Activated naive CD4-positive, alpha-beta T cell treated with anti-CD3 and anti-CD28 coated beads for 36 hours (primary cell): ENCODE measurements around the gene APOA1. TPM values are rescaled to one million over a fixed set of nuclear protein-coding genes. Genes with fewer than 3 reads are reported as not detected.

ENCODE experiments used
- CTCF ChIA-PET: fragments of 350-600 bp; sonication (Branson Sonifier 250); formaldehyde crosslinking; loops from one replicate; lab custom pipeline; 2021; ENCODE audit warnings: antibody characterized with exemption; lab: Charles Lee
- DNase-seq: peaks from one replicate; pipeline ENCODE4 v3.0.0-alpha.2; 2020
- H3K27ac Mint-ChIP-seq: one replicate; pipeline ENCODE4 v1.8.0; 2021; ENCODE audit warnings: mild to moderate bottlenecking, mixed read lengths
- H3K27me3 Mint-ChIP-seq: one replicate; pipeline ENCODE4 v1.8.0; 2021; ENCODE audit warnings: low read depth, mixed read lengths
- H3K36me3 Mint-ChIP-seq: one replicate; pipeline ENCODE4 v1.8.0; 2021; ENCODE audit warnings: low read depth, mixed read lengths
- H3K4me1 Mint-ChIP-seq: one replicate; pipeline ENCODE4 v1.8.0; 2021; ENCODE audit warnings: low read depth, mixed read lengths
- H3K4me3 Mint-ChIP-seq: one replicate; pipeline ENCODE4 v1.8.0; 2021; ENCODE audit warnings: mild to moderate bottlenecking, moderate library complexity, mixed read lengths
- H3K9me3 Mint-ChIP-seq: one replicate; pipeline ENCODE4 v1.8.0; 2021; ENCODE audit warnings: mixed read lengths
- intact Hi-C: fragments of 100-400 bp; cut with micrococcal nuclease; formaldehyde crosslinking; loops from one replicate; pipeline ENCODE4 v1.15.1; 2023
- total RNA-seq, 2 experiments: library from RNA; stranded (reverse); gene quantifications; one replicate each; pipeline ENCODE4 v1.2.3, GENCODE V29; 2021

Gene APOA1
- total RNA-seq, 2 experiments from 2014 or later: not detected

GRCh38 chr11:116831790-116832349, 5.6 kb downstream of the APOA1 start:
- CTCF ChIA-PET: interaction anchor here (6.7 kb wide), 1 partner anchor 41 kb away, joined by 134 read pairs; the partner anchor contains the start of genes APOA5 and ZPR1
- Mint-ChIP-seq H3K9me3 (no peaks in the 10 kb centered on the region), H3K4me1 (peaks cover 8% of the 10 kb centered on the region), H3K27ac (no peak overlapping the region), H3K36me3 (no peaks in the 10 kb centered on the region), H3K4me3 (no peak overlapping the region), H3K27me3 (peaks cover 4% of the 10 kb centered on the region)
- intact Hi-C loops: no loop called here
- DNase-seq: no peak

GRCh38 chr11:116830184-116830912, 7.1 kb downstream of the APOA1 start:
- Mint-ChIP-seq H3K4me1 (peaks cover 4% of the 10 kb centered on the region), H3K27me3 (peaks cover 4% of the 10 kb centered on the region), H3K4me3 (no peak overlapping the region), H3K9me3 (no peaks in the 10 kb centered on the region), H3K36me3 (no peaks in the 10 kb centered on the region), H3K27ac (no peak overlapping the region)
- no peak for DNase-seq
- intact Hi-C loops: no loop called here
- CTCF ChIA-PET: interaction anchor here (0.6 kb wide), 1 partner anchor 17 kb away, joined by 3 read pairs; no protein-coding TSS in a partner anchor

GRCh38 chr11:116829525-116830183, 7.8 kb downstream of the APOA1 start, which contains the start of gene APOC3:
Gene APOC3, plus strand, starts transcription at chr11:116829907. Its CDS starts 676 bp downstream, at chr11:116830583.
- no peaks in the 10 kb centered on the region for H3K36me3 Mint-ChIP-seq
- H3K4me3 Mint-ChIP-seq: no peak within 1 kb of the TSS
- CTCF ChIA-PET: interaction anchor here (0.6 kb wide), 1 partner anchor 17 kb away, joined by 3 read pairs; no protein-coding TSS in a partner anchor
- H3K9me3 Mint-ChIP-seq: no peaks in the 10 kb centered on the region
- H3K27me3 Mint-ChIP-seq: peaks cover under 1% of the 10 kb centered on the region
- H3K4me1 Mint-ChIP-seq: peaks cover under 1% of the 10 kb centered on the region
- no peak for DNase-seq
- no peak within 1 kb of the TSS for H3K27ac Mint-ChIP-seq
- intact Hi-C loops: no loop called here

- DNase-seq: no peak
- CTCF ChIA-PET: interaction anchor here (0.6 kb wide), 1 partner anchor 231 kb away, joined by 3 read pairs; no protein-coding TSS in a partner anchor
- H3K9me3 Mint-ChIP-seq: no peaks in the 10 kb centered on the region
- no peak overlapping the region for H3K4me3 Mint-ChIP-seq
- H3K4me1 Mint-ChIP-seq: no peaks in the 10 kb centered on the region
- intact Hi-C loops: no loop called here
- H3K27me3 Mint-ChIP-seq: no peaks in the 10 kb centered on the region
- no peaks in the 10 kb centered on the region for H3K36me3 Mint-ChIP-seq
- no peak overlapping the region for H3K27ac Mint-ChIP-seq
These were observed 8.5 kb downstream of the APOA1 start for GRCh38 chr11:116828632-116829524.

- CTCF ChIA-PET: interaction anchor here (1.2 kb wide), 1 partner anchor 36 kb away, joined by 3 read pairs; the partner anchor contains the start of gene APOA5
- no peak for DNase-seq
- intact Hi-C loops: no loop called here
These were observed 10.0 kb downstream of the APOA1 start for GRCh38 chr11:116827461-116827860.

GRCh38 chr11:116826751-116827431, 10.5 kb downstream of the APOA1 start:
- no peaks in the 10 kb centered on the region for H3K36me3 Mint-ChIP-seq
- CTCF ChIA-PET: interaction anchor here (0.5 to 1.2 kb wide), 2 partner anchors 36 to 279 kb away, joined by 3 read pairs; partner anchors contain the start of gene APOA5
- no peak overlapping the region for H3K27ac Mint-ChIP-seq
- H3K4me3 Mint-ChIP-seq: no peak overlapping the region
- DNase-seq: no peak
- intact Hi-C loops: no loop called here
- H3K4me1 Mint-ChIP-seq: no peaks in the 10 kb centered on the region
- no peaks in the 10 kb centered on the region for H3K27me3 Mint-ChIP-seq
- H3K9me3 Mint-ChIP-seq: no peaks in the 10 kb centered on the region

More at GRCh38 chr11:116827461-116827860, 10.0 kb downstream of the APOA1 start:
- Mint-ChIP-seq H3K27me3 (no peaks in the 10 kb centered on the region), H3K4me3 (no peak overlapping the region), H3K36me3 (no peaks in the 10 kb centered on the region), H3K27ac (no peak overlapping the region), H3K4me1 (no peaks in the 10 kb centered on the region), H3K9me3 (no peaks in the 10 kb centered on the region)

- H3K9me3 Mint-ChIP-seq: no peaks in the 10 kb centered on the region
- no peak overlapping the region for H3K4me3 Mint-ChIP-seq
- no peak for DNase-seq
- no peaks in the 10 kb centered on the region for H3K36me3 Mint-ChIP-seq
- no peaks in the 10 kb centered on the region for H3K27me3 Mint-ChIP-seq
- H3K27ac Mint-ChIP-seq: no peak overlapping the region
- CTCF ChIA-PET: interaction anchor here (0.5 to 1.2 kb wide), 3 partner anchors 13 to 280 kb away, joined by 3 read pairs; partner anchors contain the start of gene APOA5
- intact Hi-C loops: no loop called here
- H3K4me1 Mint-ChIP-seq: no peaks in the 10 kb centered on the region
These were observed 11.3 kb downstream of the APOA1 start for GRCh38 chr11:116825854-116826750.

GRCh38 chr11:116825434-116825833, 12.0 kb downstream of the APOA1 start:
- Mint-ChIP-seq H3K27ac (no peak overlapping the region), H3K4me3 (no peak overlapping the region), H3K9me3 (no peaks in the 10 kb centered on the region), H3K4me1 (no peaks in the 10 kb centered on the region), H3K36me3 (no peaks in the 10 kb centered on the region), H3K27me3 (no peaks in the 10 kb centered on the region)
- intact Hi-C loops: no loop called here
- CTCF ChIA-PET: interaction anchor here (0.5 to 1.4 kb wide), 2 partner anchors 10 to 12 kb away, joined by 3 to 4 read pairs; no protein-coding TSS in a partner anchor
- DNase-seq: no peak

- Mint-ChIP-seq H3K27ac (no peak within 1 kb of the TSS), H3K36me3 (no peaks in the 10 kb centered on the region), H3K9me3 (no peaks in the 10 kb centered on the region), H3K27me3 (no peaks in the 10 kb centered on the region), H3K4me1 (no peaks in the 10 kb centered on the region), H3K4me3 (no peak within 1 kb of the TSS)
- CTCF ChIA-PET: interaction anchor here (0.9 to 1.9 kb wide), 3 partner anchors 10 to 31 kb away, joined by 3 to 7 read pairs (median 3); partner anchors contain the start of gene APOA5
- DNase-seq: no peak
- intact Hi-C loops: no loop called here
These were observed 14.2 kb downstream of the APOA1 start, which contains the start of gene APOA4 for GRCh38 chr11:116823031-116823843. Gene APOA4, minus strand, starts transcription at chr11:116823304. Its CDS starts 113 bp downstream, at chr11:116823191.

- Mint-ChIP-seq H3K36me3 (no peaks in the 10 kb centered on the region), H3K9me3 (no peaks in the 10 kb centered on the region), H3K4me3 (no peak overlapping the region), H3K4me1 (no peaks in the 10 kb centered on the region), H3K27ac (no peak overlapping the region), H3K27me3 (no peaks in the 10 kb centered on the region)
- DNase-seq: no peak
- intact Hi-C loops: no loop called here
- CTCF ChIA-PET: interaction anchor here (0.9 to 1.9 kb wide), 3 partner anchors 10 to 31 kb away, joined by 3 to 7 read pairs (median 3); partner anchors contain the start of gene APOA5
These were observed 14.8 kb downstream of the APOA1 start for GRCh38 chr11:116822575-116822974.
